HFF-Myc (cell line): ENCODE results near the gene TUBA3D.
"Not testable (repeated sequence)": the region's sequence is repeated elsewhere in the genome, so short reads cannot be mapped to it uniquely, and the experiment has no call there.

ENCODE experiments used
- DNase-seq: peaks from one replicate; pipeline ENCODE4 v3.0.0-alpha.2; 2011; ENCODE audit warnings: low read depth; ENCODE audit errors: extremely low read depth
- H3K4me3 ChIP-seq: replicated peaks from 2 replicates; pipeline ENCODE4 v1.5.1; 2011; ENCODE audit warnings: low read depth, mild to moderate bottlenecking, control low read depth, low read length
- TF ChIP-seq, protein P1 (sequence below): IDR thresholded peaks from 2 replicates; pipeline ENCODE4 v1.5.1; 2012; ENCODE audit warnings: mild to moderate bottlenecking, low read depth, low read length, control low read depth; ENCODE audit errors: missing control alignments

The TUBA3D gene

DNA sequence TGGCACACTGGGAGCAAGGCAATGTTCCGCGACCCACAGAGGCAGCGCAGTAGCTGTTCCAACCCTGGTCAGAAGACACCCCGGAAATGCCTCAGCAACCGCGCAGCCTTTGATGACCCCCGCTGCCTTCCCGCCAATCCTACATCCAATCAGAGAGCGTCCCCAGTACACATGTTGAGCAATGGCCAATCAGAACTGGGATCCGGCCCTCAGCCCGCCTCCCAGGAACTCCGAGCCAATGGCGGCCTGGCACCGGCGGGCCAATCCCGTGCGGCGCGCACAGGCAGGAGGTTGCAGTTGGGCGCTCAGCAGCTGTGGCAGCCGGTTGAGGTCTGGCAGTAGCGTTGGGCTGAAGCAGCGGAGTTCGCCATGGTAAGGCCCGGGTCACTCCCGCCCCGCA, at the start of gene TUBA3D:
TSS of gene TUBA3D (plus strand) at position 289 of the 400 bp plus-strand sequence. CDS start at position 370, 81 bp downstream.
- DNase-seq = no peak

DNA sequence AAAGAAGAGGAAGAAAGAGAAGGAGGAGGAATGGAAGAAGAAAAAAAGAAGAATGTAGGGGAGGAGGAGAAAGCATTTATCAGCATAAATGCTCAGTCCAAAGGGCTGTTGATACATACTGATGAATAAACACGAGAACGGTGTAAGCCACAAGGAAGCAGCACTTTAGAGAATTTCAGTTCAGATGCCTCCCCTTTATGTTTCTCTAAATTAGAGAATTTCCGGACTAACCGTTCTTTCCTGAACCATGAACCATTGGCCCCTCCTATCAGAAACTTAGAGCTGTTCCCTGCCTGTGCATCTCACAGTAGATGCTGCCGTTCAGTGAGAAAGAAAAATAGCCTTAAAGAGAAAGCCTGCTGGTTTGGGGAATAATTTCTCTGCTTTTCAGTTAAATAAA, 49.2 kb upstream of the TUBA3D start:
- no peak for DNase-seq
- no peak overlapping the region for H3K4me3 ChIP-seq
- TF ChIP-seq, protein P1, sequence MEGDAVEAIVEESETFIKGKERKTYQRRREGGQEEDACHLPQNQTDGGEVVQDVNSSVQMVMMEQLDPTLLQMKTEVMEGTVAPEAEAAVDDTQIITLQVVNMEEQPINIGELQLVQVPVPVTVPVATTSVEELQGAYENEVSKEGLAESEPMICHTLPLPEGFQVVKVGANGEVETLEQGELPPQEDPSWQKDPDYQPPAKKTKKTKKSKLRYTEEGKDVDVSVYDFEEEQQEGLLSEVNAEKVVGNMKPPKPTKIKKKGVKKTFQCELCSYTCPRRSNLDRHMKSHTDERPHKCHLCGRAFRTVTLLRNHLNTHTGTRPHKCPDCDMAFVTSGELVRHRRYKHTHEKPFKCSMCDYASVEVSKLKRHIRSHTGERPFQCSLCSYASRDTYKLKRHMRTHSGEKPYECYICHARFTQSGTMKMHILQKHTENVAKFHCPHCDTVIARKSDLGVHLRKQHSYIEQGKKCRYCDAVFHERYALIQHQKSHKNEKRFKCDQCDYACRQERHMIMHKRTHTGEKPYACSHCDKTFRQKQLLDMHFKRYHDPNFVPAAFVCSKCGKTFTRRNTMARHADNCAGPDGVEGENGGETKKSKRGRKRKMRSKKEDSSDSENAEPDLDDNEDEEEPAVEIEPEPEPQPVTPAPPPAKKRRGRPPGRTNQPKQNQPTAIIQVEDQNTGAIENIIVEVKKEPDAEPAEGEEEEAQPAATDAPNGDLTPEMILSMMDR = no peak

More for the DNA sequence above, at the start of gene TUBA3D:
- TF ChIP-seq, protein P1 = no peak
- H3K4me3 ChIP-seq = no peak within 1 kb of the TSS

DNA sequence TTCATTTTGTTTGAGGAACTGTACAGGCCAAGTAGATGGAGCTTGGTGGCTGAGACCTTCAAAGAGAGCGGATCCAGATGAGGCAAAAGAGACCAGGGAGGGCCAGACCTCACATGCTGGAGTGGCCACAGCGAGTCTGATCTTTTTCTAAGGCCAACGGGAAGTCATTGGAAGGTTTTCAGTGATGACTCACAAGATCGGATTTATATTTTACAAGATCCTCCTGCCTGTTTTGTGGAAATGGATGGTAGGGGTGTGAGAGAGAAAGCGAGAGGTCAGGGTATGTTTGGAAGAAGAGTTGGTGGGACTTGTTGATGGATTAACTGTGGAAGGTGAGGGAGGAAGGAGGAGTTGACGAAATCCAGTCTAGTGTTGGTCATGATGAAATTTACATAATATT, 44.6 kb upstream of the TUBA3D start:
- DNase-seq = peak; percentile 2
- H3K4me3 ChIP-seq = no peak overlapping the region
- TF ChIP-seq, protein P1 = no peak

DNA sequence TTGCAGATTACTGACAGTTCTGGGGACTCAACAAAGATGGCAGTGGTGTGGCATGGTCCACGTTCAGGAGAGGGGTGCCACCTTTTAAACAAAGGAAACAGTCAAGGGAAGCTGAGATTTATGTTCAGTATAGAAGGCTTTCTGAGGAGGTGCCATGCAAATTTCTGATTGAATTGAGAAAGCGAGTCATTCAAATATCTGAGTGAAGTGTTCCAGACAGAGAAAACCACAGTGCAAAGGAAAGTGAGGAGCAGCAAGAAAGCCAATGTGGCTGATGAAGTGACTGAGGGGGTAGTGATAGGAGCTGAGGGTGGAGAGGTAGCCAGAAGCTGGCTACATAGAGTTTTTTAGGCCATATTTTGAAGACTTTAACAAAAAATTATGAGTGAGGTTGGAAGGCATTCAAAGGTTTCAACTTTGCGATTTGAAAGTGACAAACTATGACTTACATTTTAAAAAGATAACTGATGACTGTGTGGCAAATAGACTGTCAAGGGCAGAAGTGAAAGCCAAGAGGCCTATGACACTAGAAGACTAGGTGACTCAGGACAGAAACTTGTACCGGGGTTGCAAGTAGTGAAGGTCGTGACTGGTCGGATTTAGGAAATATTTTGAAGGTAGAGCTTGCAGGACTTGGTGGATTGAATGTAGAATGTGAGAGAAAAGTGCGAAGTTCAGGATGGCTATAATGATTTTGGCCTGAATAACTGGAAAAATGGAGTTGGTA, 35.0 kb upstream of the TUBA3D start:
- DNase-seq, H3K4me3 ChIP-seq: not testable (repeated sequence)

DNA sequence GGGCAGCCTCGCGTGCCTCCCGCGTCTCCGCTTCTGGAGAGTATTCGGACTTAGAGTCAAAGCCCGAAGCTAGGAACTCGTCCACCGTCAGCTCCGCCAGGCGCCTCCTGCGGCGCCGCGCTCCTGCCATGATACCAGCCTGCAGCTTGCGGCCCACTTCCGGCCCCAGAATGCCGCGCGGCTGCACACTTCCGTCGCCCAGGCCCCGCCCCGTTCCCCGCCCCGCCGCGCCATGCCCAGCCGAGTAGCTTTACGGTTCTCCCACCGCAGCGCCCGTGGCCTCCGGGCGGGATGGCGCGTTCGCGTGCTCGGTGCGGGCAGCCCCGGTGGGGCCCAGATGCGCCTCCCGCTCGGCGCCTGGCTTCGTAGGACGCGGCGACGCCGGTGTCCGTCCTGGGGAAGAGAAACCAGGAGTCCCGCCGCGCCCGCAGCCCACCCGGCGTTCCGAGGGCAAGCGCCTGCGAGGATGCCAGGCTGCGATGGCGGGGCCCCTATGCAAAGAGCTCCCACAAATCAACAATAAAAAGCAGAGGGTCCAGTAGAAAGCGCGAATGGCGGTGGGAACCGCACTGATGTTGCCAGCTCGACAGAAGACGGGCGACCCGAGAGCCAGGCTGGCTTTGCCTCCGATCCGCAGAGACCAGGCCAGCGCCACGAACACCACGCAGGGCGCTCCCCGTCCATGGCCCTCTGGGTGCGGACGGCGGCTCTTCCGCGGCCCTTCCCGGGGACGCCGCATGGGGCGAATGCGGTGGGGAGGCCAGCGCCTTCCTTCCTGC, 31.0 kb upstream of the TUBA3D start:
- not testable (repeated sequence) for DNase-seq, H3K4me3 ChIP-seq

DNA sequence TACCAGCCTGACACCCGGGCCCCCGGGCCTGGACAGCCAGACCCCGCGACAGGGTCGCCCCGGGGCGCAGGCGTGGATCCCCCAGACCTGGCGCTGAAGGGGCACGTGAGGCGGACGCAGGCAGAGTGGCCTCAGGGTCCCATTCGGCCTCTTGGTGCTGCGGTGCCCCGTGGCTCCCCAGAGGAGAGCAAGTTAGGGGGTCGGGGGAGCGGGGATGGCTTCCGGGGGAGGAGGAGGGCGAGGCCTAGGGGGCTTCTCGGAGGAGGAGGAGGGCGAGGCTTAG, 30.5 kb upstream of the TUBA3D start:
- not testable (repeated sequence) for DNase-seq, H3K4me3 ChIP-seq

DNA sequence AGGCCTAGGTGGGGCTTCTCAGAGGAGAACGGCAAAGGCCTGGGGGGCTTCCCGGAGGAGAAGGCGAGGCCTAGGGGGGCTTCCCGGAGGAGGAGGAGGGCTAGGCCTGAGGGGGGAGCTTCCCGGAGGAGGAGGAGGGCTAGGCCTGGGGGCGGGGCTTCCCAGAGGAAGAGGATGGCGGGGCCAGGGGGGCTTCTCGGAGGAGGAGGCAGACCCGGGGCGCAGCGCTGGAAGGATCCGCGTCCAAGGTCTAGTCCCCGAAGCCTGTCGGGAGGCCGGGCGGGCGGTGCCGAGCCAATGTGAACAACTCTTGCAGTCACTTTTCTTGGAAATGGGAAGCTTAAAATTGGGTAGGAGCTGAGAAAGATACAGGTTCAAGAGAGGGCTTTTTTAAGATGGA, 30.0 kb upstream of the TUBA3D start:
- no peak for DNase-seq
- no peak overlapping the region for H3K4me3 ChIP-seq
- TF ChIP-seq, protein P1 = no peak

DNA sequence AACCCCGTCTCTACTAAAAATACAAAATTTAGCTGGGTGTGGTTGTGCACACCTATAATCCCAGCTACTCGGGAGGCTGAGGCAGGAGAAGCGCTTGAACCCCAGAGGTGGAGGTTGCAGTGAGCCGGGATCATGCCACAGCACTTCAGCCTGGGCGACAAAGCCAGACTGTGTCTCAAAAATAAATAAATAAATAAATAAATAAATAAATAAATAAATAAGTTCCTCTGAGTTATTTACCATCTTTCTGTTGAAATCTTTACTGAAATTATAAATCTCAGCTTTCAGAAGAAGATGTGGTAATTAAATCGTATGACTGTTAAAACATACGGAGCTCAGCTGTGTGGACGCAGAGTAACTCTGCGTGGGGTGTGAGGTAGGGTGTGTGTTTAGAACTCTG, 27.9 kb upstream of the TUBA3D start:
- H3K4me3 ChIP-seq, DNase-seq: not testable (repeated sequence)

DNA sequence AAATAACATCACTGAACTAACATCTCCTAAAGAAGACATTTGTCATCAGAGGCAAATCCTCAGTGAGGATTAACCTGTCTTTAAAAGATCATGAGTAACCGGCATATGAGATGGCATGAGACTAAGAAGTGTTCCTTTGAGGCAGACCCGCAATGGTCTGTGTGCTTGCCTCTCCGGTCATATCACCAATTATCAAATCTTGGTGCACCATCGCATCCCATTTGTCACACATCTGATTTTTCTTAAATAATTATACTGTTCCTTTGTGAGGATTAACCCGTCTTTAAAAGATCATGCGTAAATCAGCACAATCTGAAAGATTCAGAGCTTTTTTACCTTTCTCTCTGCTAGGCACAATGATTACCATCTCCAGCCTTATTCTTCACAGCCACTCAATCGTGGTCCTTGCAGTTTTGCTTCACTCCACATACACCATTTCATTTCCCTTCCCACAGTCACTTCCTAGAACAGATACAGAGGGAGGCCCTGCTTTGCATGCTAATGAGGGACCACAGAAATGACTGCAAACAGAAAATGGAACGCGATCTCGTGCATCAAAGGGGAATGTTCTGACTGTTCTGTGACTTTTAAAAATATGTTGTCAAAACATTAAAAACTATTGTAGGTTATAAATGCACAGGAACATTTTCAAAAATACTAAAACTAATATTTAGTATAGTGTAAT, 24.5 kb upstream of the TUBA3D start:
- not testable (repeated sequence) for H3K4me3 ChIP-seq, DNase-seq

DNA sequence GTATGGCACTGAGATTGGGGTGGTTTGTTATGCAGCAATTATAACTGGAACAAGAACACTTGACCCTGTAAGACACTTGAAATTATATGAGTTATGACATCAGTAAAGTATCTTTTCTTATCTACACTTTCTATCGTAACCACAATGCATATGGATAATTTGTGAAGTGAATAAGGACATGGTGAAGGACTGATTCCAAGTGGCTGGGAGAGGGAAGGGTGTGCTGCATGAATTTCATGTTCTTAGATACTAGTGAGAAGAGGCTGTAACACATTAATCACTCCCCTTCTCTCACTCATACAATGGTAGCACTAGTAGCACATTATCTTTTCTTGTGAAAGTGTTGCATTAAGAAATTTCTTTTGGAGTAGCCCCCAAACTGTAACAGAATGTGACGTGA, 21.0 kb upstream of the TUBA3D start:
- H3K4me3 ChIP-seq, DNase-seq: not testable (repeated sequence)

DNA sequence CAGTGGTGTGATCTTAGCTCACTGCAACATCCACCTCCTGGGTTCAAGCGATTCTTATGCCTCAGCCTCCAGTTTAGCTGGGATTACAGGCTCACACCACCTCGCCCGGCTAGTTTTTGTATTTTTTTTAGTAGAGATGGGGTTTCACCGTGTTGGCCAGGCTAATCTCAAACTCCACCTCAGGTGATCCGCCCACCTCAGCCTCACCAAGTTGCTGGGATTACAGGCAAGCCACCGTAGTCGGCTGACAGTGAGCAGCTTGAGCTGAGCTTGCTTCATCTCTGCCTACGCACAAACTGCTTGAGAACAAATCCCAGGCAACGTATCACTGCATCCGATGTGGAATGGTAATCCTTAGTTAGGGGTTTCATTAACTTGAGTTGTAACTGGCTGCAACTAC, 8.2 kb upstream of the TUBA3D start:
- H3K4me3 ChIP-seq, DNase-seq: not testable (repeated sequence)

DNA sequence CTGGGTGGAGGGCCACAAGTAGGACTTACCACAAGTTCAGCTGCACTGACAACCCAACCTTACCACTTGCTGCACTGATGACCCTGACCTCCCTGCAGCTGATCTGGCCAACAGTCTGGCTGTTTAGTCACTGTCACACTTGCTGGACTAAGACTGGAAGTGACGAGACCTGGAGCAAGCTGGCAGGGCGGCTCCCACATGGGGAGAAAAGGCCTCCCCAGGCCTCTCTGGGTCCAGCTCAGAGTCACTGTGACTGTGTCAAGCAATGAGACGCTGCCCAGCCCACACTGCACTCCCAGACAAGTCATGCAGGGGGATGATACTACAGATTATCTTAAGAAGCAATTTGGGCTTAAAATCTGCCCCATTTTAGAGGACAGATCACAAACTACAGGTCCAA, 5.0 kb upstream of the TUBA3D start:
- not testable (repeated sequence) for H3K4me3 ChIP-seq, DNase-seq

DNA sequence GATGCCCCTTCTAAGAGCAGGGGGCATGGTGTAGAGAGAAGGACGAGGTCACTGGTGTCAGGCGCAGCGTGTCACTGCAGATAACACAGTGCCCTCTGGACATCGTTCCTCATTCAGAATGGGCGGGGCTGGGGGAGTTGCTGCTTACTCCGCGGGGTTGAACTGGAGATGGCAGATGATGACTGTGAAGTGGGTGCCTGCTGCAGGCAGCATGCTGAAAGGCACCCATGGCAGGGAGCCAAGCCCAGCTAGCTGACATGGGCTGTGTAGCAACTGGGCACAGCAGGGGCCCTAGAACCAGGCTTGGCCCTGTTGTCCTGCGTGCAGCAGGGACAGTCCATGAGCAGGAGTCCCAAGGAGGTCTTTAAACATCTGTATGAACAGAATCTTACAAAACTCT, 4.3 kb upstream of the TUBA3D start:
- DNase-seq = not testable (repeated sequence)

More for the DNA sequence above, 4.3 kb upstream of the TUBA3D start:
- H3K4me3 ChIP-seq = not testable (repeated sequence)
